Naive B cell (primary cell): ENCODE measurements around the gene TGFBI. TPM values are rescaled to one million over a fixed set of nuclear protein-coding genes. Genes with fewer than 3 reads are reported as not detected.

Experiments used
- ATAC-seq, 2 donors: fragments of 150-1000 bp; cut with Tn5 transposase; 2 replicates each; pipeline ENCODE4 v1.10.0; 2021; ENCODE audit warnings: low read depth in 2 of 2, mild to moderate bottlenecking in 2 of 2, moderate library complexity in 2 of 2
- DNase-seq: peaks from one replicate; pipeline ENCODE4 v3.0.0; 2022
- H3K27ac Mint-ChIP-seq, 6 donors: one replicate each; pipeline ENCODE4 v1.8.0; 2020 to 2022; ENCODE audit warnings: mild to moderate bottlenecking in 6 of 6, mixed read lengths in 6 of 6, moderate library complexity in 5 of 6, inconsistent platforms in 2 of 6
- H3K27me3 Mint-ChIP-seq, 3 donors: one replicate each; pipeline ENCODE4 v1.8.0; 2021 to 2022; ENCODE audit warnings: mixed read lengths in 3 of 3, mild to moderate bottlenecking in 1 of 3
- H3K36me3 Mint-ChIP-seq, 2 donors: one replicate each; pipeline ENCODE4 v1.8.0; 2020 to 2022; ENCODE audit warnings: mixed read lengths in 2 of 2, inconsistent platforms in 1 of 2, mild to moderate bottlenecking in 1 of 2
- H3K4me1 Mint-ChIP-seq, 3 donors: one replicate each; pipeline ENCODE4 v1.8.0; 2020 to 2022; ENCODE audit warnings: mixed read lengths in 3 of 3, inconsistent platforms in 1 of 3, mild to moderate bottlenecking in 1 of 3, moderate library complexity in 1 of 3
- H3K4me3 Mint-ChIP-seq, 8 donors: one replicate each; pipeline ENCODE4 v1.8.0; 2020 to 2022; ENCODE audit warnings: mild to moderate bottlenecking in 8 of 8, mixed read lengths in 8 of 8, moderate library complexity in 8 of 8, inconsistent platforms in 2 of 8
- H3K9me3 Mint-ChIP-seq, 7 donors: one replicate each; pipeline ENCODE4 v1.8.0; 2020 to 2022; ENCODE audit warnings: mixed read lengths in 7 of 7, mild to moderate bottlenecking in 5 of 7, inconsistent platforms in 2 of 7, moderate library complexity in 1 of 7
- polyA plus RNA-seq, 6 donors: library from polyadenylated mRNA; unstranded; fragments of 300-500 nt; fragmentation: Illumina TruSeq; gene quantifications; one replicate each; pipeline ENCODE4 v1.2.3, GENCODE V29; 2021; ENCODE audit warnings: low read depth in 6 of 6

The TGFBI gene
- polyA plus RNA-seq, 6 donors from 2014 or later = 0.20 to 4.3 (median 1.2) TPM

GRCh38 chr5:136058972-136059354 lies 30.2 kb downstream of the TGFBI start:
- ATAC-seq (no peak), DNase-seq (no peak)
- H3K27ac Mint-ChIP-seq = no peak overlapping the region
- no peaks in the 10 kb centered on the region for H3K36me3 Mint-ChIP-seq
- no peak overlapping the region for H3K4me3 Mint-ChIP-seq
- no peaks in the 10 kb centered on the region for H3K9me3 Mint-ChIP-seq
- H3K4me1 Mint-ChIP-seq = no peaks in the 10 kb centered on the region
- H3K27me3 Mint-ChIP-seq = peaks cover 0 to 10% (median 9%) of the 10 kb centered on the region in 3 donors

GRCh38 chr5:136060963-136061362 lies 32.2 kb downstream of the TGFBI start:
- Mint-ChIP-seq H3K36me3 (no peaks in the 10 kb centered on the region), H3K27ac (no peak overlapping the region), H3K27me3 (peaks cover 0 to 17% (median 14%) of the 10 kb centered on the region in 3 donors), H3K4me1 (no peaks in the 10 kb centered on the region), H3K4me3 (no peak overlapping the region), H3K9me3 (no peaks in the 10 kb centered on the region)
- no peak for ATAC-seq
- no peak for DNase-seq

- H3K9me3 Mint-ChIP-seq = no peaks in the 10 kb centered on the region
- H3K27me3 Mint-ChIP-seq = peaks cover 0 to 18% (median 14%) of the 10 kb centered on the region in 3 donors
- DNase-seq (no peak), ATAC-seq (no peak)
- no peak overlapping the region for H3K27ac Mint-ChIP-seq
- no peaks in the 10 kb centered on the region for H3K36me3 Mint-ChIP-seq
- H3K4me1 Mint-ChIP-seq = no peaks in the 10 kb centered on the region
- H3K4me3 Mint-ChIP-seq = no peak overlapping the region
These were observed 33.0 kb downstream of the TGFBI start for GRCh38 chr5:136061630-136062365.

- DNase-seq = no peak
- no peak for ATAC-seq
- Mint-ChIP-seq H3K27ac (no peak overlapping the region), H3K9me3 (no peaks in the 10 kb centered on the region), H3K4me1 (no peaks in the 10 kb centered on the region), H3K4me3 (no peak overlapping the region), H3K36me3 (no peaks in the 10 kb centered on the region), H3K27me3 (peaks cover 0 to 18% (median 8%) of the 10 kb centered on the region in 3 donors)
These were observed 33.8 kb downstream of the TGFBI start for GRCh38 chr5:136062366-136063274.

GRCh38 chr5:136063778-136064465 lies 35.1 kb downstream of the TGFBI start:
- ATAC-seq (no peak), DNase-seq (no peak)
- Mint-ChIP-seq H3K36me3 (no peaks in the 10 kb centered on the region), H3K4me1 (no peaks in the 10 kb centered on the region), H3K27ac (no peak overlapping the region), H3K9me3 (peaks cover 0 to 4% (median 0%) of the 10 kb centered on the region in 7 donors), H3K4me3 (no peak overlapping the region), H3K27me3 (peaks cover 3 to 18% (median 8%) of the 10 kb centered on the region in 3 donors)

GRCh38 chr5:136064510-136064909 lies 35.7 kb downstream of the TGFBI start:
- Mint-ChIP-seq H3K27ac (no peak overlapping the region), H3K36me3 (no peaks in the 10 kb centered on the region), H3K9me3 (peaks cover 0 to 9% (median 2%) of the 10 kb centered on the region in 7 donors), H3K4me1 (no peaks in the 10 kb centered on the region), H3K27me3 (peaks cover 9 to 23% (median 12%) of the 10 kb centered on the region in 3 donors), H3K4me3 (no peak overlapping the region)
- ATAC-seq (no peak), DNase-seq (no peak)

GRCh38 chr5:136065588-136065987 lies 36.8 kb downstream of the TGFBI start:
- no peak for ATAC-seq
- Mint-ChIP-seq H3K27me3 (peaks cover 12 to 28% (median 14%) of the 10 kb centered on the region in 3 donors), H3K27ac (no peak overlapping the region), H3K4me3 (no peak overlapping the region), H3K9me3 (peaks cover 0 to 9% (median 2%) of the 10 kb centered on the region in 7 donors), H3K36me3 (no peaks in the 10 kb centered on the region), H3K4me1 (no peaks in the 10 kb centered on the region)
- DNase-seq = no peak

GRCh38 chr5:136066661-136067271 lies 38.0 kb downstream of the TGFBI start:
- H3K9me3 Mint-ChIP-seq = peaks cover 0 to 9% (median 2%) of the 10 kb centered on the region in 7 donors
- no peak overlapping the region for H3K27ac Mint-ChIP-seq
- DNase-seq (no peak), ATAC-seq (no peak)
- peaks cover 12 to 22% (median 14%) of the 10 kb centered on the region in 3 donors for H3K27me3 Mint-ChIP-seq
- H3K36me3 Mint-ChIP-seq = no peaks in the 10 kb centered on the region
- no peaks in the 10 kb centered on the region for H3K4me1 Mint-ChIP-seq
- H3K4me3 Mint-ChIP-seq = no peak overlapping the region

- Mint-ChIP-seq H3K27me3 (peaks cover 11 to 19% (median 14%) of the 10 kb centered on the region in 3 donors), H3K4me1 (no peaks in the 10 kb centered on the region), H3K9me3 (peaks cover 0 to 9% (median 2%) of the 10 kb centered on the region in 7 donors), H3K27ac (no peak overlapping the region), H3K36me3 (no peaks in the 10 kb centered on the region), H3K4me3 (no peak overlapping the region)
- DNase-seq (no peak), ATAC-seq (no peak)
These were observed 38.6 kb downstream of the TGFBI start for GRCh38 chr5:136067422-136067821.

- Mint-ChIP-seq H3K36me3 (no peaks in the 10 kb centered on the region), H3K9me3 (peaks cover 0 to 9% (median 2%) of the 10 kb centered on the region in 7 donors), H3K4me1 (no peaks in the 10 kb centered on the region), H3K4me3 (no peak overlapping the region), H3K27ac (no peak overlapping the region), H3K27me3 (peaks cover 4 to 14% (median 14%) of the 10 kb centered on the region in 3 donors)
- no peak for ATAC-seq
- DNase-seq = no peak
These were observed 41.9 kb downstream of the TGFBI start for GRCh38 chr5:136070486-136071285.

GRCh38 chr5:136073714-136074529 lies 45.1 kb downstream of the TGFBI start:
- no peaks in the 10 kb centered on the region for H3K36me3 Mint-ChIP-seq
- peaks cover 0 to 9% (median 2%) of the 10 kb centered on the region in 7 donors for H3K9me3 Mint-ChIP-seq
- no peaks in the 10 kb centered on the region for H3K4me1 Mint-ChIP-seq
- H3K27ac Mint-ChIP-seq = peak overlapping the region in 1 of 6 donors; percentile 44
- DNase-seq (no peak), ATAC-seq (no peak)
- no peak overlapping the region for H3K4me3 Mint-ChIP-seq
- peaks cover 21 to 40% (median 34%) of the 10 kb centered on the region in 3 donors for H3K27me3 Mint-ChIP-seq

GRCh38 chr5:136075466-136075891 lies 46.7 kb downstream of the TGFBI start:
- H3K27me3 Mint-ChIP-seq = peaks cover 28 to 43% (median 38%) of the 10 kb centered on the region in 3 donors
- no peak for ATAC-seq
- no peaks in the 10 kb centered on the region for H3K36me3 Mint-ChIP-seq
- H3K4me1 Mint-ChIP-seq = peaks cover 4 to 10% (median 8%) of the 10 kb centered on the region in 3 donors
- no peak for DNase-seq
- peaks cover 0 to 4% (median 0%) of the 10 kb centered on the region in 7 donors for H3K9me3 Mint-ChIP-seq
- H3K4me3 Mint-ChIP-seq = no peak overlapping the region
- no peak overlapping the region for H3K27ac Mint-ChIP-seq
